HEK293T (cell line): ENCODE results near the gene MPPED1.

Experiments
- ARNT ChIP-seq: fragments of 450-650 bp; IDR thresholded peaks from 2 replicates; pipeline ENCODE4 v1.6.1; 2017; ENCODE audit warnings: mild to moderate bottlenecking
- BHLHE40 ChIP-seq: fragments of 450-650 bp; IDR thresholded peaks from 2 replicates; pipeline ENCODE4 v1.6.1; 2016; ENCODE audit warnings: mild to moderate bottlenecking, moderate library complexity, borderline replicate concordance
- ELF4 ChIP-seq: fragments of 450-650 bp; IDR thresholded peaks from 2 replicates; pipeline ENCODE4 v1.6.1; 2017; ENCODE audit warnings: antibody characterized with exemption
- HDGF ChIP-seq: fragments of 450-650 bp; IDR thresholded peaks from 2 replicates; pipeline ENCODE4 v1.6.1; 2017; ENCODE audit warnings: antibody characterized with exemption, borderline replicate concordance
- NFRKB ChIP-seq: fragments of 450-650 bp; IDR thresholded peaks from 2 replicates; pipeline ENCODE4 v1.6.1; 2016; ENCODE audit warnings: mild to moderate bottlenecking, moderate library complexity
- SUZ12 ChIP-seq: fragments of 450-650 bp; IDR thresholded peaks from 2 replicates; pipeline ENCODE4 v1.6.1; 2016; ENCODE audit warnings: mild to moderate bottlenecking
- TARDBP ChIP-seq: fragments of 450-650 bp; IDR thresholded peaks from 2 replicates; pipeline ENCODE4 v1.6.1; 2016
- ZNF384 ChIP-seq: fragments of 450-650 bp; IDR thresholded peaks from 2 replicates; pipeline ENCODE4 v1.6.1; 2016

GRCh38 chr22:43429426-43429825, 17.6 kb downstream of the MPPED1 start:
- no peak for TF ChIP-seq SUZ12
- no peak for TF ChIP-seq ELF4
- TF ChIP-seq BHLHE40: no peak
- no peak for TF ChIP-seq TARDBP
- no peak for TF ChIP-seq ARNT
- TF ChIP-seq HDGF: no peak
- no peak for TF ChIP-seq ZNF384
- no peak for TF ChIP-seq NFRKB
